SK-N-SH (cell line): ENCODE measurements around the gene KLHDC7A. TPM values are rescaled to one million over a fixed set of nuclear protein-coding genes. Genes with fewer than 3 reads are reported as not detected.

Experiments
- CTCF ChIA-PET: fragments of 300-600, 350-600 bp; formaldehyde crosslinking; extraction: SDS; loops from one replicate; lab custom pipeline; 2021; lab: Yijun Ruan, JAX
- POLR2A ChIA-PET: fragments of 350-600 bp; sonication (Branson Sonifier 250); formaldehyde crosslinking; extraction: SDS; loops from one replicate; lab custom pipeline; 2020; ENCODE audit warnings: antibody characterized with exemption, inconsistent platforms; lab: Yijun Ruan, JAX
- DNase-seq: peaks from one replicate; pipeline ENCODE4 v3.0.0; 2012
- H2AFZ ChIP-seq: fragments of 200-600 bp; sonication (generic); 2 replicates; pipeline ENCODE4 v1.8.1; 2016; ENCODE audit warnings: antibody characterized with exemption, mild to moderate bottlenecking, low read depth
- H3F3A ChIP-seq: fragments of 200-600 bp; sonication (generic); replicated peaks from 2 replicates; pipeline ENCODE3; 2016; ENCODE audit warnings: antibody characterized with exemption, mild to moderate bottlenecking; ENCODE audit not compliant: insufficient read depth
- H3K27ac ChIP-seq, 2 experiments: fragments of 200-500 bp in 1 of 2; fragments of 200-600 bp in 1 of 2; sonication (Bioruptor generic) in 1 of 2; sonication (generic), shearing (Covaris generic) in 1 of 2; 2 replicates each; pipeline versions ENCODE4 v1.5.1 to v1.6.1; 2014 to 2016; ENCODE audit warnings: low read depth in 2 of 2, inconsistent platforms in 1 of 2, low read length in 1 of 2, mild to moderate bottlenecking in 1 of 2, mixed read lengths in 1 of 2
- H3K27me3 ChIP-seq: fragments of 200-600 bp; sonication (generic), shearing (Covaris generic); 2 replicates; pipeline ENCODE4 v1.6.1; 2016; ENCODE audit warnings: mixed run types; ENCODE audit not compliant: insufficient read depth
- H3K36me3 ChIP-seq, 2 experiments: fragments of 200-500 bp in 1 of 2; fragments of 200-600 bp in 1 of 2; sonication (Bioruptor generic) in 1 of 2; sonication (generic) in 1 of 2; replicated peaks in 1 of 2; 2 replicates each; pipeline versions ENCODE3 to v1.5.1; 2014 to 2016; ENCODE audit warnings: low read length in 1 of 2, mild to moderate bottlenecking in 1 of 2; ENCODE audit not compliant: insufficient read depth in 2 of 2, control insufficient read depth in 1 of 2
- H3K4me1 ChIP-seq, 2 experiments: fragments of 200-500 bp in 1 of 2; fragments of 200-600 bp in 1 of 2; sonication (Bioruptor generic) in 1 of 2; sonication (generic), shearing (Covaris generic) in 1 of 2; 2 replicates each; pipeline versions ENCODE4 v1.5.1 to v1.6.1; 2014 to 2016; ENCODE audit warnings: low read depth in 1 of 2, low read length in 1 of 2, mixed run types in 1 of 2; ENCODE audit not compliant: insufficient read depth in 2 of 2, control insufficient read depth in 1 of 2
- H3K4me2 ChIP-seq: fragments of 200-600 bp; sonication (generic), shearing (Covaris generic); 2 replicates; pipeline ENCODE4 v1.6.1; 2017; ENCODE audit warnings: mixed run types
- H3K4me3 ChIP-seq, 2 experiments: fragments of 200-500 bp in 1 of 2; fragments of 200-600 bp in 1 of 2; sonication (Bioruptor generic) in 1 of 2; sonication (generic), shearing (Covaris generic) in 1 of 2; 2 replicates each; pipeline versions ENCODE4 v1.5.1 to v1.8.1; 2014 to 2016; ENCODE audit warnings: low read depth in 2 of 2, inconsistent platforms in 1 of 2, low read length in 1 of 2, mild to moderate bottlenecking in 1 of 2, mixed read lengths in 1 of 2, moderate library complexity in 1 of 2
- H3K79me2 ChIP-seq: fragments of 200-600 bp; sonication (generic); 2 replicates; pipeline ENCODE4 v1.8.1; 2017; ENCODE audit warnings: mild to moderate bottlenecking; ENCODE audit not compliant: insufficient read depth
- H3K9ac ChIP-seq: fragments of 200-600 bp; sonication (generic); 2 replicates; pipeline ENCODE4 v1.6.1; 2017; ENCODE audit warnings: mixed run types
- H3K9me2 ChIP-seq: fragments of 200-600 bp; sonication (generic); 2 replicates; pipeline ENCODE4 v1.6.1; 2017; ENCODE audit warnings: mixed run types
- H3K9me3 ChIP-seq: fragments of 200-600 bp; sonication (generic); 2 replicates; pipeline ENCODE4 v1.6.1; 2017; ENCODE audit warnings: mixed run types, mild to moderate bottlenecking, moderate library complexity
- H4K20me1 ChIP-seq: fragments of 200-600 bp; sonication (generic); 2 replicates; pipeline ENCODE4 v1.6.1; 2017; ENCODE audit warnings: mild to moderate bottlenecking, mixed run types; ENCODE audit not compliant: insufficient read depth
- ELF1 ChIP-seq: IDR thresholded peaks from 2 replicates; pipeline ENCODE4 v1.4.0; 2012
- EP300 ChIP-seq, 2 experiments: IDR thresholded peaks; 2 replicates each; pipeline versions ENCODE4 v1.4.0 to v1.6.1; 2012; ENCODE audit warnings: borderline replicate concordance in 1 of 2, low read depth in 1 of 2, low read length in 1 of 2
- FOSL2 ChIP-seq: IDR thresholded peaks from 2 replicates; pipeline ENCODE4 v1.4.0; 2012; ENCODE audit warnings: low read depth, mild to moderate bottlenecking, moderate library complexity, borderline replicate concordance
- JUND ChIP-seq: IDR thresholded peaks from 2 replicates; pipeline ENCODE4 v1.4.0; 2012
- MEF2A ChIP-seq: IDR thresholded peaks from 2 replicates; pipeline ENCODE4 v1.4.0; 2012; ENCODE audit warnings: low read depth, borderline replicate concordance
- MXI1 ChIP-seq: IDR thresholded peaks from 2 replicates; pipeline ENCODE4 v1.6.1; 2012; ENCODE audit warnings: mild to moderate bottlenecking, low read depth, low read length, improper control_type of control experiment
- RAD21 ChIP-seq: IDR thresholded peaks from 2 replicates; pipeline ENCODE4 v1.6.1; 2012; ENCODE audit warnings: mild to moderate bottlenecking, low read length
- RCOR1 ChIP-seq: fragments of 150-350 bp; IDR thresholded peaks from 2 replicates; pipeline ENCODE4 v1.6.1; 2017; ENCODE audit warnings: antibody characterized with exemption, low read length
- RFX5 ChIP-seq: IDR thresholded peaks from 2 replicates; pipeline ENCODE4 v1.6.1; 2012; ENCODE audit warnings: mild to moderate bottlenecking, improper control_type of control experiment, low read length
- RXRA ChIP-seq: IDR thresholded peaks from 2 replicates; pipeline ENCODE4 v1.4.0; 2012; ENCODE audit warnings: low read depth, mild to moderate bottlenecking, borderline replicate concordance
- SMC3 ChIP-seq: IDR thresholded peaks from 2 replicates; pipeline ENCODE4 v1.6.1; 2012; ENCODE audit warnings: low read depth, low read length, improper control_type of control experiment
- TCF12 ChIP-seq: IDR thresholded peaks from 2 replicates; pipeline ENCODE4 v1.4.0; 2012
- TEAD4 ChIP-seq: IDR thresholded peaks from 2 replicates; pipeline ENCODE4 v1.4.0; 2012; ENCODE audit warnings: mild to moderate bottlenecking, borderline replicate concordance; ENCODE audit not compliant: insufficient read depth
- WGBS: methylation state at CpG from one replicate; pipeline ENCODE4 v1.1.6; 2017; ENCODE audit warnings: low lambda C conversion rate; 5-methylcytosine and 5-hydroxymethylcytosine counted together
- polyA plus RNA-seq, 3 experiments: library from polyadenylated mRNA; depleted of rRNA; stranded (reverse); fragments of >200 nt; gene quantifications; 2 replicates each; pipeline ENCODE4 v1.2.3, GENCODE V29; 2012
- TF ChIP-seq, protein P1 (sequence below): fragments of 150-350 bp; IDR thresholded peaks from 2 replicates; pipeline ENCODE4 v1.6.1; 2017; ENCODE audit warnings: antibody characterized with exemption, low read length, low read depth, borderline replicate concordance
- TF ChIP-seq, protein P2 (sequence below): IDR thresholded peaks from 2 replicates; pipeline ENCODE4 v1.4.0; 2012; ENCODE audit warnings: low read depth, borderline replicate concordance
- TF ChIP-seq, protein P3 (sequence below): IDR thresholded peaks from 2 replicates; pipeline ENCODE4 v1.4.0; 2012; ENCODE audit warnings: low read depth
- TF ChIP-seq, protein P4 (sequence below): fragments of 150-350 bp; IDR thresholded peaks from 2 replicates; pipeline ENCODE4 v1.6.1; 2016; ENCODE audit warnings: mild to moderate bottlenecking, low read depth, low read length

Gene KLHDC7A
- polyA plus RNA-seq, 1 of the 3 experiments (the other 2 are of a cell fraction) = not detected

DNA sequence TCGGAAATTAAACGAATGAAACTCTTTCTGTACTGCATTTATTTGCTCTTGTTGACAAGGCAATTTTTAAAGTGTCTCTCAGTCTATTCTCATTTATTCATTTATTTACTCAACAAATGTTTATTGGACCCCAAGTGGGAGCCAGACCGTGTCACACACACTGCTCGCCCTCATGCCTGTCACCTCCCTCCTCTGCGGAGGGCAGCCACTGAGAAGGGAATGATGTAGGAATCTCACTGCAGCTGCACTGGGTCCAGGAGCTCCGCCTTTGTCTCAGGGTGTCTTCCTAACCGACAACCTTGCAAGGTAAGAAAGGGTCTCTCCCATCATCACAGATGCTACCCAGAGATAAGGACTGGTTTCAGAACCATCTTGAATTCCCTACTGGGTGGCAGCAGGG is 14.1 kb upstream of the KLHDC7A start:
- Histone ChIP-seq H4K20me1 (no peaks in the 10 kb centered on the region), H3K9ac (no peak overlapping the region), H2AFZ (no peak overlapping the region), H3F3A (no peaks in the 10 kb centered on the region), H3K27me3 (no peaks in the 10 kb centered on the region), H3K4me3 (no peak overlapping the region), H3K9me3 (no peaks in the 10 kb centered on the region), H3K4me2 (no peak overlapping the region), H3K4me1 (no peaks in the 10 kb centered on the region), H3K79me2 (no peaks in the 10 kb centered on the region), H3K9me2 (no peaks in the 10 kb centered on the region), H3K27ac (no peak overlapping the region), H3K36me3 (no peaks in the 10 kb centered on the region)
- DNase-seq = no peak
- no peak for TF ChIP-seq TCF12
- TF ChIP-seq, protein P1, sequence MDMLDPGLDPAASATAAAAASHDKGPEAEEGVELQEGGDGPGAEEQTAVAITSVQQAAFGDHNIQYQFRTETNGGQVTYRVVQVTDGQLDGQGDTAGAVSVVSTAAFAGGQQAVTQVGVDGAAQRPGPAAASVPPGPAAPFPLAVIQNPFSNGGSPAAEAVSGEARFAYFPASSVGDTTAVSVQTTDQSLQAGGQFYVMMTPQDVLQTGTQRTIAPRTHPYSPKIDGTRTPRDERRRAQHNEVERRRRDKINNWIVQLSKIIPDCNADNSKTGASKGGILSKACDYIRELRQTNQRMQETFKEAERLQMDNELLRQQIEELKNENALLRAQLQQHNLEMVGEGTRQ = no peak
- TF ChIP-seq RXRA = no peak
- TF ChIP-seq, protein P2, sequence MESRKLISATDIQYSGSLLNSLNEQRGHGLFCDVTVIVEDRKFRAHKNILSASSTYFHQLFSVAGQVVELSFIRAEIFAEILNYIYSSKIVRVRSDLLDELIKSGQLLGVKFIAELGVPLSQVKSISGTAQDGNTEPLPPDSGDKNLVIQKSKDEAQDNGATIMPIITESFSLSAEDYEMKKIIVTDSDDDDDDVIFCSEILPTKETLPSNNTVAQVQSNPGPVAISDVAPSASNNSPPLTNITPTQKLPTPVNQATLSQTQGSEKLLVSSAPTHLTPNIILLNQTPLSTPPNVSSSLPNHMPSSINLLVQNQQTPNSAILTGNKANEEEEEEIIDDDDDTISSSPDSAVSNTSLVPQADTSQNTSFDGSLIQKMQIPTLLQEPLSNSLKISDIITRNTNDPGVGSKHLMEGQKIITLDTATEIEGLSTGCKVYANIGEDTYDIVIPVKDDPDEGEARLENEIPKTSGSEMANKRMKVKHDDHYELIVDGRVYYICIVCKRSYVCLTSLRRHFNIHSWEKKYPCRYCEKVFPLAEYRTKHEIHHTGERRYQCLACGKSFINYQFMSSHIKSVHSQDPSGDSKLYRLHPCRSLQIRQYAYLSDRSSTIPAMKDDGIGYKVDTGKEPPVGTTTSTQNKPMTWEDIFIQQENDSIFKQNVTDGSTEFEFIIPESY = no peak
- TF ChIP-seq TEAD4 = no peak
- TF ChIP-seq RAD21 = no peak
- TF ChIP-seq MEF2A = no peak
- no peak for TF ChIP-seq FOSL2
- TF ChIP-seq RCOR1 = no peak
- no peak for TF ChIP-seq ELF1
- no peak for TF ChIP-seq MXI1
- no peak for TF ChIP-seq SMC3
- TF ChIP-seq, protein P3, sequence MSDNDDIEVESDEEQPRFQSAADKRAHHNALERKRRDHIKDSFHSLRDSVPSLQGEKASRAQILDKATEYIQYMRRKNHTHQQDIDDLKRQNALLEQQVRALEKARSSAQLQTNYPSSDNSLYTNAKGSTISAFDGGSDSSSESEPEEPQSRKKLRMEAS = no peak
- TF ChIP-seq, protein P4, sequence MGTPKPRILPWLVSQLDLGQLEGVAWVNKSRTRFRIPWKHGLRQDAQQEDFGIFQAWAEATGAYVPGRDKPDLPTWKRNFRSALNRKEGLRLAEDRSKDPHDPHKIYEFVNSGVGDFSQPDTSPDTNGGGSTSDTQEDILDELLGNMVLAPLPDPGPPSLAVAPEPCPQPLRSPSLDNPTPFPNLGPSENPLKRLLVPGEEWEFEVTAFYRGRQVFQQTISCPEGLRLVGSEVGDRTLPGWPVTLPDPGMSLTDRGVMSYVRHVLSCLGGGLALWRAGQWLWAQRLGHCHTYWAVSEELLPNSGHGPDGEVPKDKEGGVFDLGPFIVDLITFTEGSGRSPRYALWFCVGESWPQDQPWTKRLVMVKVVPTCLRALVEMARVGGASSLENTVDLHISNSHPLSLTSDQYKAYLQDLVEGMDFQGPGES = no peak
- TF ChIP-seq RFX5 = no peak
- no peak for TF ChIP-seq EP300 (IDR thresholded peaks at IDR 0.05; ENCODE audit: borderline replicate concordance in 1 of 2, low read depth in 1 of 2, low read length in 1 of 2)
- no peak for TF ChIP-seq JUND
- ChIA-PET POLR2A (no interaction called here), CTCF (interaction anchor here (1.3 kb wide), 1 partner anchor 108 kb away, joined by 3 read pairs; no protein-coding TSS in a partner anchor)
- WGBS = 18% methylated on average over 7 of the region's 7 CpGs
